Activated CD4-positive, alpha-beta T cell treated with anti-CD3 and anti-CD28 coated beads for 36 hours (primary cell): ENCODE results near the gene DAB2. TPM values are rescaled to one million over a fixed set of nuclear protein-coding genes. Genes with fewer than 3 reads are reported as not detected.
"Not testable (repeated sequence)": the region's sequence is repeated elsewhere in the genome, so short reads cannot be mapped to it uniquely, and the experiment has no call there.

Source experiments
- ATAC-seq: fragments of 200-7000 bp; cut with Tn5 transposase; one replicate; pipeline ENCODE4 v1.10.0; 2021; ENCODE audit warnings: mild to moderate bottlenecking, moderate library complexity
- CTCF ChIA-PET: fragments of 350-600 bp; sonication (Branson Sonifier 250); formaldehyde crosslinking; loops from one replicate; lab custom pipeline; 2021; ENCODE audit warnings: antibody characterized with exemption; lab: Charles Lee
- POLR2A ChIA-PET: fragments of 350-600 bp; sonication (Branson Sonifier 250); formaldehyde crosslinking; loops from one replicate; lab custom pipeline; 2021; ENCODE audit warnings: antibody characterized with exemption, inconsistent platforms; lab: Charles Lee
- DNase-seq: peaks from one replicate; pipeline ENCODE4 v3.0.0-alpha.2; 2020
- H3K27ac Mint-ChIP-seq: one replicate; pipeline ENCODE4 v1.8.0; 2021; ENCODE audit warnings: mixed read lengths
- H3K27me3 Mint-ChIP-seq: one replicate; pipeline ENCODE4 v1.8.0; 2021; ENCODE audit warnings: mixed read lengths
- H3K36me3 Mint-ChIP-seq: one replicate; pipeline ENCODE4 v1.8.0; 2021; ENCODE audit warnings: low read depth, mixed read lengths
- H3K4me1 Mint-ChIP-seq: one replicate; pipeline ENCODE4 v1.8.0; 2021; ENCODE audit warnings: mixed read lengths
- H3K4me3 Mint-ChIP-seq: one replicate; pipeline ENCODE4 v1.8.0; 2021; ENCODE audit warnings: mild to moderate bottlenecking, moderate library complexity, mixed read lengths
- H3K9me3 Mint-ChIP-seq: one replicate; pipeline ENCODE4 v1.8.0; 2021; ENCODE audit warnings: low read depth, mixed read lengths
- intact Hi-C, 2 experiments: fragments of 100-400 bp; cut with DNase I in 1 of 2; cut with micrococcal nuclease in 1 of 2; formaldehyde crosslinking; loops; one replicate each; pipeline versions ENCODE4 v1.14.2 to v1.15.1; 2022 to 2024; cut with DNase I, micrococcal nuclease
- total RNA-seq, 2 experiments: library from RNA; stranded (reverse); gene quantifications; one replicate each; pipeline ENCODE4 v1.2.3, GENCODE V29; 2021

The DAB2 gene
- total RNA-seq, 2 experiments from 2014 or later, result 0.05 to 0.26 TPM

- intact Hi-C loops, result no loop called here
- CTCF ChIA-PET, result interaction anchor here (0.6 to 2.0 kb wide), 2 partner anchors 41 to 42 kb away, joined by 3 to 9 read pairs; no protein-coding TSS in a partner anchor
- H3K4me1 Mint-ChIP-seq, result no peaks in the 10 kb centered on the region
These were observed 6.8 kb downstream of the DAB2 start for GRCh38 chr5:39417979-39418378.

GRCh38 chr5:39415201-39415600 lies 9.6 kb downstream of the DAB2 start:
- no peak for DNase-seq
- Mint-ChIP-seq H3K4me1 (no peaks in the 10 kb centered on the region), H3K36me3 (no peaks in the 10 kb centered on the region), H3K9me3 (no peaks in the 10 kb centered on the region), H3K27ac (no peak overlapping the region), H3K27me3 (peaks cover 4% of the 10 kb centered on the region), H3K4me3 (no peak overlapping the region)
- ATAC-seq, result no peak
- CTCF ChIA-PET, result interaction anchor here (1.2 kb wide), 1 partner anchor 9 kb away, joined by 6 read pairs; the partner anchor contains the start of gene DAB2
- POLR2A ChIA-PET, result no interaction called here
- intact Hi-C loops, result no loop called here

More at GRCh38 chr5:39417979-39418378, 6.8 kb downstream of the DAB2 start:
- Mint-ChIP-seq H3K27me3 (peaks cover 4% of the 10 kb centered on the region), H3K9me3 (no peaks in the 10 kb centered on the region), H3K36me3 (no peaks in the 10 kb centered on the region), H3K4me3 (no peak overlapping the region), H3K27ac (no peak overlapping the region)
- ATAC-seq (no peak), DNase-seq (no peak)
- POLR2A ChIA-PET, result no interaction called here

GRCh38 chr5:39414426-39414825 lies 10.4 kb downstream of the DAB2 start:
- Mint-ChIP-seq H3K36me3 (no peaks in the 10 kb centered on the region), H3K4me3 (no peak overlapping the region), H3K27ac (no peak overlapping the region), H3K4me1 (no peaks in the 10 kb centered on the region), H3K9me3 (no peaks in the 10 kb centered on the region), H3K27me3 (peaks cover 6% of the 10 kb centered on the region)
- ChIA-PET CTCF (interaction anchor here (1.2 to 2.1 kb wide), 2 partner anchors 10 kb away, joined by 6 read pairs; partner anchors contain the start of gene DAB2), POLR2A (no interaction called here)
- DNase-seq, result no peak
- intact Hi-C loops, result no loop called here
- no peak for ATAC-seq

- Mint-ChIP-seq H3K4me1 (no peaks in the 10 kb centered on the region), H3K4me3 (no peak overlapping the region), H3K9me3 (no peaks in the 10 kb centered on the region), H3K36me3 (no peaks in the 10 kb centered on the region), H3K27me3 (peaks cover 6% of the 10 kb centered on the region), H3K27ac (no peak overlapping the region)
- CTCF ChIA-PET, result interaction anchor here (1.0 to 2.1 kb wide), 2 partner anchors 11 to 38 kb away, joined by 3 to 6 read pairs; partner anchors contain the start of gene DAB2
- ATAC-seq (no peak), DNase-seq (no peak)
- POLR2A ChIA-PET, result no interaction called here
- intact Hi-C loops, result no loop called here
These were observed 11.0 kb downstream of the DAB2 start for GRCh38 chr5:39413771-39414170.

- no peaks in the 10 kb centered on the region for H3K36me3 Mint-ChIP-seq
- H3K27ac Mint-ChIP-seq, result no peak overlapping the region
- intact Hi-C loops, result no loop called here
- no peak overlapping the region for H3K4me3 Mint-ChIP-seq
- H3K9me3 Mint-ChIP-seq, result no peaks in the 10 kb centered on the region
- ATAC-seq (no peak), DNase-seq (no peak)
- ChIA-PET POLR2A (no interaction called here), CTCF (interaction anchor here (1.0 to 2.1 kb wide), 2 partner anchors 11 to 37 kb away, joined by 3 to 6 read pairs; partner anchors contain the start of gene DAB2)
- no peaks in the 10 kb centered on the region for H3K4me1 Mint-ChIP-seq
- H3K27me3 Mint-ChIP-seq, result peaks cover 6% of the 10 kb centered on the region
These were observed 11.9 kb downstream of the DAB2 start for GRCh38 chr5:39412721-39413394.

GRCh38 chr5:39411985-39412384 lies 12.8 kb downstream of the DAB2 start:
- no peaks in the 10 kb centered on the region for H3K36me3 Mint-ChIP-seq
- no peak overlapping the region for H3K4me3 Mint-ChIP-seq
- CTCF ChIA-PET, result interaction anchor here (0.6 kb wide), 1 partner anchor 14 kb away, joined by 3 read pairs; no protein-coding TSS in a partner anchor
- peaks cover 5% of the 10 kb centered on the region for H3K27me3 Mint-ChIP-seq
- POLR2A ChIA-PET, result no interaction called here
- H3K9me3 Mint-ChIP-seq, result no peaks in the 10 kb centered on the region
- intact Hi-C loops, result no loop called here
- H3K4me1 Mint-ChIP-seq, result no peaks in the 10 kb centered on the region
- H3K27ac Mint-ChIP-seq, result no peak overlapping the region
- DNase-seq (no peak), ATAC-seq (no peak)

- ChIA-PET POLR2A (no interaction called here), CTCF (no interaction called here)
- Mint-ChIP-seq H3K4me1 (no peaks in the 10 kb centered on the region), H3K27ac (no peak overlapping the region), H3K36me3 (no peaks in the 10 kb centered on the region), H3K9me3 (no peaks in the 10 kb centered on the region), H3K4me3 (no peak overlapping the region), H3K27me3 (peaks cover 8% of the 10 kb centered on the region)
- DNase-seq (no peak), ATAC-seq (no peak)
- intact Hi-C loops, result no loop called here
These were observed 13.7 kb downstream of the DAB2 start for GRCh38 chr5:39411061-39411460.

- ChIA-PET POLR2A (no interaction called here), CTCF (no interaction called here)
- Mint-ChIP-seq H3K9me3 (no peaks in the 10 kb centered on the region), H3K36me3 (no peaks in the 10 kb centered on the region), H3K27ac (no peak overlapping the region), H3K4me1 (no peaks in the 10 kb centered on the region), H3K27me3 (peaks cover 8% of the 10 kb centered on the region), H3K4me3 (no peak overlapping the region)
- ATAC-seq (no peak), DNase-seq (no peak)
- intact Hi-C loops, result no loop called here
These were observed 15.7 kb downstream of the DAB2 start for GRCh38 chr5:39409033-39409432.

- no peak overlapping the region for H3K4me3 Mint-ChIP-seq
- CTCF ChIA-PET, result interaction anchor here (1.3 kb wide), 1 partner anchor 29 kb away, joined by 4 read pairs; no protein-coding TSS in a partner anchor
These were observed 19.5 kb downstream of the DAB2 start for GRCh38 chr5:39405083-39405843.

GRCh38 chr5:39403761-39404160 lies 21.0 kb downstream of the DAB2 start:
- H3K4me3 Mint-ChIP-seq, H3K36me3 Mint-ChIP-seq, H3K27me3 Mint-ChIP-seq, H3K4me1 Mint-ChIP-seq, H3K9me3 Mint-ChIP-seq, DNase-seq, CTCF ChIA-PET, H3K27ac Mint-ChIP-seq, POLR2A ChIA-PET, ATAC-seq, intact Hi-C loops: not testable (repeated sequence)

More at GRCh38 chr5:39405083-39405843, 19.5 kb downstream of the DAB2 start:
- intact Hi-C loops, result no loop called here
- ATAC-seq, result no peak
- DNase-seq, result no peak
- Mint-ChIP-seq H3K36me3 (no peaks in the 10 kb centered on the region), H3K9me3 (no peaks in the 10 kb centered on the region), H3K27ac (no peak overlapping the region), H3K4me1 (no peaks in the 10 kb centered on the region), H3K27me3 (peaks cover 8% of the 10 kb centered on the region)
- POLR2A ChIA-PET, result no interaction called here

- H3K27ac Mint-ChIP-seq, POLR2A ChIA-PET, ATAC-seq, H3K9me3 Mint-ChIP-seq, intact Hi-C loops, H3K4me3 Mint-ChIP-seq, CTCF ChIA-PET, DNase-seq, H3K4me1 Mint-ChIP-seq, H3K36me3 Mint-ChIP-seq, H3K27me3 Mint-ChIP-seq: not testable (repeated sequence)
These were observed 22.6 kb downstream of the DAB2 start for GRCh38 chr5:39402140-39402539.
